Body of pancreas (tissue), 4 donors: ENCODE data around the gene DNAJC13.

Source experiments
- CTCF ChIP-seq, 7 experiments: fragments of 450-650 bp in 4 of 7; fragments of 200-600 bp in 3 of 7; sonication (generic) in 3 of 7; IDR thresholded peaks; one replicate each; pipeline ENCODE4 v1.5.1; 2016 to 2019; ENCODE audit warnings: antibody characterized with exemption in 7 of 7
- POLR2A ChIP-seq, 3 donors: fragments of 450-650 bp; IDR thresholded peaks; one replicate each; pipeline ENCODE4 v1.6.1; 2016; ENCODE audit warnings: antibody characterized with exemption in 3 of 3, mild to moderate bottlenecking in 2 of 3

- TF ChIP-seq POLR2A (IDR thresholded peaks at IDR 0.05), result no peak
- no peak for TF ChIP-seq CTCF (IDR thresholded peaks at IDR 0.05)
Observed at GRCh38 chr3:132555306-132556035, 138.2 kb downstream of the DNAJC13 start.
